Endothelial cell (in vitro differentiated cells): ENCODE measurements around the gene PHF2. TPM values are rescaled to one million over a fixed set of nuclear protein-coding genes. Genes with fewer than 3 reads are reported as not detected.

Experiments used
- DNase-seq: peaks from one replicate; pipeline ENCODE4 v3.0.0; 2021; ENCODE audit warnings: low spot score
- H3K27ac Mint-ChIP-seq: one replicate; pipeline ENCODE4 v1.8.0; 2021; ENCODE audit warnings: mixed read lengths, inconsistent platforms; ENCODE audit not compliant: unreplicated experiment
- H3K27me3 Mint-ChIP-seq: one replicate; pipeline ENCODE4 v1.8.0; 2021; ENCODE audit warnings: mild to moderate bottlenecking, moderate library complexity, mixed read lengths, inconsistent platforms; ENCODE audit not compliant: unreplicated experiment
- H3K36me3 Mint-ChIP-seq: one replicate; pipeline ENCODE4 v1.8.0; 2021; ENCODE audit warnings: mild to moderate bottlenecking, low read depth, mixed read lengths, inconsistent platforms; ENCODE audit not compliant: unreplicated experiment
- H3K4me1 Mint-ChIP-seq: one replicate; pipeline ENCODE4 v1.8.0; 2021; ENCODE audit warnings: mild to moderate bottlenecking, mixed read lengths, inconsistent platforms; ENCODE audit not compliant: unreplicated experiment
- H3K4me3 Mint-ChIP-seq: one replicate; pipeline ENCODE4 v1.8.0; 2021; ENCODE audit warnings: mild to moderate bottlenecking, mixed read lengths, inconsistent platforms; ENCODE audit not compliant: unreplicated experiment
- H3K9me3 Mint-ChIP-seq: one replicate; pipeline ENCODE4 v1.8.0; 2021; ENCODE audit warnings: mixed read lengths, inconsistent platforms; ENCODE audit not compliant: unreplicated experiment
- CTCF ChIP-seq: fragments of 200-600 bp; sonication (generic); IDR thresholded peaks from one replicate; pipeline ENCODE4 v1.5.0; 2021; ENCODE audit warnings: antibody characterized with exemption; ENCODE audit not compliant: unreplicated experiment
- total RNA-seq: library from RNA; stranded (reverse); fragmentation: NEBNext Ultra II Directional; extraction: Animal tissue kit (Norgen Biotek cat#: 25700); gene quantifications from one replicate; pipeline ENCODE4 v1.2.1, GENCODE V29; 2021; ENCODE audit not compliant: unreplicated experiment

The PHF2 gene
- total RNA-seq, 1 donor from 2014 or later, result 20.9 TPM

- no peaks in the 10 kb centered on the region for H3K9me3 Mint-ChIP-seq
- peaks cover 7% of the 10 kb centered on the region for H3K36me3 Mint-ChIP-seq
- DNase-seq, result no peak
- peaks cover 19% of the 10 kb centered on the region for H3K4me1 Mint-ChIP-seq
- TF ChIP-seq CTCF, result no peak
- H3K27me3 Mint-ChIP-seq, result peaks cover 4% of the 10 kb centered on the region
- H3K27ac Mint-ChIP-seq, result peak overlapping the region; percentile 49
- no peak overlapping the region for H3K4me3 Mint-ChIP-seq
Measured at GRCh38 chr9:93588641-93589609, 12.5 kb downstream of the PHF2 start.

GRCh38 chr9:93589688-93590087 lies 13.3 kb downstream of the PHF2 start:
- no peak for TF ChIP-seq CTCF
- no peak overlapping the region for H3K4me3 Mint-ChIP-seq
- peaks cover 7% of the 10 kb centered on the region for H3K36me3 Mint-ChIP-seq
- H3K27ac Mint-ChIP-seq, result no peak overlapping the region
- peaks cover 19% of the 10 kb centered on the region for H3K4me1 Mint-ChIP-seq
- peaks cover 4% of the 10 kb centered on the region for H3K27me3 Mint-ChIP-seq
- no peaks in the 10 kb centered on the region for H3K9me3 Mint-ChIP-seq
- no peak for DNase-seq

DNA sequence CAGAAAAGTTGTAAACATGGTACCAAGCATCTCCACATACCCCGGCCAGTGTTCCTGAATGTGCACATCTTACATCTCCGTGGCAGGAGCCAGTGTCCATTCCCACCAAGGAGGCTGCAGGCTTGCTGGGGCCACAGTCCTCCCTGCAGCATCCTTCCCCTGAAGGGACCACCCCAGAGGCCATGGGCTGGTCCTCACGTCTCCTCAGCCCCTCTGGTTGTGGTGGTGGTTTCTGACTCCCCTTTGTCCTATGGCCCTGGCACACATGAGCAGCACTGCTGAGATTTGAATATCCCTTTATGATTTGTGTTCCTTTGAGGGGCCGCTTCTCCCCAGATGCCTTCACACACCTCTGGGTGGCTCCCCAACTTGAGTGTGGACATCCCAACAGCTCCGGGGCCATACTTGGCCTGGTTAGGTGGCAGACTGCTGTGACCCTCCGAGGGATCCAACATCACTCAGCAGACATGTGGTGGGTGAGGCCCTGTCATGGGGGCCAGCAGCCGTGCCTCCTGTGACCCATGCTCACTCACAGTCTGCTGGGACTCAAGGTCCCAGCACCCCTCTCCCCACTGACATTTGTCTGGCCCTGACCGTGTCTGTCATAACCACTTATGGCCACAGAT lies 14.3 kb downstream of the PHF2 start:
- H3K4me3 Mint-ChIP-seq, result no peak overlapping the region
- TF ChIP-seq CTCF, result no peak
- H3K27ac Mint-ChIP-seq, result no peak overlapping the region
- peaks cover 4% of the 10 kb centered on the region for H3K27me3 Mint-ChIP-seq
- H3K4me1 Mint-ChIP-seq, result peaks cover 19% of the 10 kb centered on the region
- no peak for DNase-seq
- H3K36me3 Mint-ChIP-seq, result peaks cover 7% of the 10 kb centered on the region
- no peaks in the 10 kb centered on the region for H3K9me3 Mint-ChIP-seq

DNA sequence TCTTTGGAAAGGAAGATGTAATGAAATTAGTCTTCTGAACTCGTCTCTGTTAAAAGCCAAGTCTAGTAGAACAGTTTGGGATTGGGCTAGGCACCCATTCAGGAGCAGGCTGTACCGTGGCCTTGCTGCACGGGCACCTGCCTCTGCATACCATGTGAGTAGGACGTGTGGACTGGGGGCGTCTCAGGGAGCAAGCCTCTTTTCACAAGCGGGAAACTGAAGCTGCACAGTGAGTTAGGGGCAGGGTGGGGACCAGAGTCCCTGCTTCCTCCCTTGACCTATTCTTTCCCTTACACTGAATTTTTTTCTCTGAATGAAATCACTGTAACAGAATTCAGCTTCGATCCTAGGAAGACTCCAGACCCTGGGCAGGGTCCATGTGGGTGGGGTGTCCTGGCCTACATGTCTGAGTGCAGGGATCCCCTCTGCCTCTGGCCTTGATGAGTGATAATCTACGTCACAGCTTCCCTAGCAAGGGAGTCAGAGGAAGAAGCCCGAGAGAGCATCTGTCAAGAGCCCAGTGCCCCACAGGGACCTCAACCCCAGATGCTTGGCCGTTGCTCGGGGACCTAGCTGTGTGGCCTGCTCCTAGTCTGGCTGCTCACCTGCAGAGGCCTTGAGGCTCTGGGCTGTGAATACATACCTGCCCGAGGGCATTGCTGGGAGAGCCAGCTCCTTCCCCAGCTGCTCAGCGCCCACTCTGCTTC lies 15.1 kb downstream of the PHF2 start:
- H3K36me3 Mint-ChIP-seq, result peaks cover 7% of the 10 kb centered on the region
- peaks cover 4% of the 10 kb centered on the region for H3K27me3 Mint-ChIP-seq
- H3K4me1 Mint-ChIP-seq, result peaks cover 23% of the 10 kb centered on the region
- H3K27ac Mint-ChIP-seq, result no peak overlapping the region
- no peaks in the 10 kb centered on the region for H3K9me3 Mint-ChIP-seq
- no peak for DNase-seq
- H3K4me3 Mint-ChIP-seq, result no peak overlapping the region
- no peak for TF ChIP-seq CTCF
